A673 (cell line): Measurements from ENCODE around the gene ADARB2.

Source experiments
- CTCF ChIP-seq: fragments of 300-800, 200-600 bp; sonication (generic); conservative IDR thresholded peaks from 2 replicates; pipeline ENCODE4 v1.5.1; 2017; ENCODE audit warnings: low read depth, mild to moderate bottlenecking, antibody characterized with exemption, low read length, moderate library complexity, mixed read lengths
- EZH2 ChIP-seq: fragments of 200-600 bp; sonication (generic); IDR thresholded peaks from 2 replicates; pipeline ENCODE4 v1.6.1; 2017; ENCODE audit warnings: borderline replicate concordance, low read depth, mild to moderate bottlenecking, mixed read lengths, antibody characterized with exemption, low read length; ENCODE audit not compliant: poor library complexity, severe bottlenecking

- TF ChIP-seq EZH2 (no peak), CTCF (no peak)
These were observed 586.0 kb downstream of the ADARB2 start for GRCh38 chr10:1151076-1152033.
